B cell (primary cell): ENCODE data around the gene TBC1D10A. TPM values are rescaled to one million over a fixed set of nuclear protein-coding genes. Genes with fewer than 3 reads are reported as not detected.

Experiments
- ATAC-seq: fragments of 200-7000 bp; cut with Tn5 transposase; one replicate; pipeline ENCODE4 v1.10.0; 2021; ENCODE audit warnings: low read depth, mild to moderate bottlenecking, moderate number of reproducible peaks, moderate library complexity
- CTCF ChIA-PET: fragments of 350-600 bp; sonication (Branson Sonifier 250); formaldehyde crosslinking; loops from one replicate; lab custom pipeline; 2021; ENCODE audit warnings: antibody characterized with exemption, inconsistent platforms; lab: Charles Lee
- POLR2A ChIA-PET: fragments of 350-600 bp; sonication (Branson Sonifier 250); formaldehyde crosslinking; loops from one replicate; lab custom pipeline; 2021; ENCODE audit warnings: antibody characterized with exemption; lab: Charles Lee
- DNase-seq: peaks from one replicate; pipeline ENCODE4 v3.0.0; 2013
- H2AFZ ChIP-seq: 2 replicates; pipeline ENCODE4 v1.6.1; 2012; ENCODE audit warnings: mild to moderate bottlenecking, low read depth, low read length; ENCODE audit not compliant: insufficient read depth, poor library complexity, severe bottlenecking
- H3K27ac ChIP-seq, 2 donors: 1 replicate in 1 of 2; 2 replicates in 1 of 2; pipeline ENCODE4 v1.5.1; 2012 to 2013; ENCODE audit warnings: low read length in 2 of 2, mild to moderate bottlenecking in 2 of 2, moderate library complexity in 1 of 2
- H3K27me3 ChIP-seq, 4 experiments: fragments of 200-600 bp in 1 of 4; sonication (generic) in 1 of 4; replicated peaks in 1 of 4; 1 replicate in 2 of 4; 2 replicates in 2 of 4; pipeline versions ENCODE4 v1.6.1 to v1.7.0; 2013 to 2016; ENCODE audit warnings: low read length in 3 of 4, mild to moderate bottlenecking in 2 of 4, mixed read lengths in 1 of 4, moderate library complexity in 1 of 4; ENCODE audit not compliant: insufficient read depth in 4 of 4, control insufficient read depth in 3 of 4; ENCODE audit errors: control extremely low read depth in 1 of 4
- H3K36me3 ChIP-seq, 2 experiments: replicated peaks in 1 of 2; 1 replicate in 1 of 2; 2 replicates in 1 of 2; pipeline versions ENCODE4 v1.6.1 to v1.7.1; 2013; ENCODE audit warnings: low read length in 1 of 2; ENCODE audit not compliant: insufficient read depth in 2 of 2, control insufficient read depth in 1 of 2; ENCODE audit errors: control extremely low read depth in 1 of 2, extremely low read depth in 1 of 2
- H3K4me1 ChIP-seq, 2 donors: fragments of 200-600 bp in 1 of 2; sonication (generic) in 1 of 2; 1 replicate in 1 of 2; 2 replicates in 1 of 2; pipeline versions ENCODE4 v1.5.1 to v1.6.1; 2013 to 2017; ENCODE audit warnings: low read length in 2 of 2; ENCODE audit not compliant: control insufficient read depth in 2 of 2, insufficient read depth in 2 of 2
- H3K4me2 ChIP-seq: replicated peaks from 2 replicates; pipeline ENCODE3; 2012; ENCODE audit warnings: mild to moderate bottlenecking, low read depth, low read length; ENCODE audit not compliant: poor library complexity, severe bottlenecking
- H3K4me3 ChIP-seq, 5 experiments: fragments of 200-600 bp in 1 of 5; sonication (generic) in 1 of 5; 1 replicate in 3 of 5; 2 replicates in 2 of 5; pipeline versions ENCODE4 v1.5.1 to v1.7.0; 2011 to 2016; ENCODE audit warnings: low read length in 4 of 5, mild to moderate bottlenecking in 4 of 5, low read depth in 2 of 5, control low read depth in 1 of 5, moderate library complexity in 1 of 5; ENCODE audit not compliant: insufficient read depth in 1 of 5; ENCODE audit errors: control extremely low read depth in 1 of 5, extremely low read depth in 1 of 5
- H3K79me2 ChIP-seq: fragments of 200-600 bp; sonication (generic); one replicate; pipeline ENCODE4 v1.6.0; 2016; ENCODE audit warnings: low read length; ENCODE audit not compliant: control insufficient read depth, insufficient read depth
- H3K9ac ChIP-seq: fragments of 200-600 bp; sonication (generic); 2 replicates; pipeline ENCODE4 v1.6.1; 2017; ENCODE audit warnings: mild to moderate bottlenecking, low read length, moderate library complexity
- H3K9me3 ChIP-seq, 3 donors: one replicate each; pipeline versions ENCODE4 v1.6.1 to v1.7.1; 2013; ENCODE audit warnings: low read length in 2 of 3; ENCODE audit not compliant: control insufficient read depth in 2 of 3, insufficient read depth in 1 of 3; ENCODE audit errors: control extremely low read depth in 1 of 3
- H4K20me1 ChIP-seq: 2 replicates; pipeline ENCODE4 v1.6.0; 2012; ENCODE audit warnings: mild to moderate bottlenecking, low read length; ENCODE audit not compliant: insufficient read depth, control insufficient read depth, poor library complexity, severe bottlenecking
- H3K27ac Mint-ChIP-seq: one replicate; pipeline ENCODE4 v1.8.0; 2021; ENCODE audit warnings: mixed read lengths
- H3K27me3 Mint-ChIP-seq: one replicate; pipeline ENCODE4 v1.8.0; 2021; ENCODE audit warnings: mixed read lengths
- H3K4me1 Mint-ChIP-seq: one replicate; pipeline ENCODE4 v1.8.0; 2021; ENCODE audit warnings: mixed read lengths
- H3K4me3 Mint-ChIP-seq: one replicate; pipeline ENCODE4 v1.8.0; 2021; ENCODE audit warnings: mixed read lengths
- H3K9me3 Mint-ChIP-seq: one replicate; pipeline ENCODE4 v1.8.0; 2022; ENCODE audit warnings: mixed read lengths; ENCODE audit not compliant: insufficient read depth
- EZH2 ChIP-seq: IDR thresholded peaks from 2 replicates; pipeline ENCODE4 v1.6.1; 2012; ENCODE audit warnings: borderline replicate concordance, low read depth, mild to moderate bottlenecking, moderate library complexity, low read length; ENCODE audit not compliant: insufficient read depth, poor library complexity, severe bottlenecking
- WGBS: methylation state at CpG from one replicate; pipeline ENCODE4 v1.1.5; 2013; ENCODE audit warnings: missing lambda C conversion rate; ENCODE audit not compliant: insufficient coverage; 5-methylcytosine and 5-hydroxymethylcytosine counted together
- intact Hi-C: fragments of 100-400 bp; cut with micrococcal nuclease; formaldehyde crosslinking; loops from one replicate; pipeline ENCODE4 v1.10.0; 2022
- polyA plus RNA-seq: library from polyadenylated mRNA; depleted of rRNA; stranded (reverse); fragments of >200 nt; gene quantifications from 2 replicates; pipeline ENCODE4 v1.2.3, GENCODE V29; 2012
- total RNA-seq, 2 donors: library from RNA; stranded (reverse); fragments of 120-200 nt in 1 of 2; gene quantifications; 1 replicate in 1 of 2; 2 replicates in 1 of 2; pipeline versions ENCODE4 v1.2.3 to v1.2.4, GENCODE V29; 2013 to 2022
- TF ChIP-seq, protein P1 (sequence below): fragments of 200-600 bp; IDR thresholded peaks from one replicate; pipeline ENCODE4 v1.8.0; 2022; ENCODE audit warnings: antibody characterized with exemption, mild to moderate bottlenecking

The TBC1D10A gene
- total and polyA plus RNA-seq, 2 donors (not counting 1 experiment from before 2014, with no cell fraction given): 45.2 to 58.4 TPM

- Mint-ChIP-seq H3K27me3 (peaks cover 48% of the 10 kb centered on the region), H3K27ac (no peak overlapping the region)
Observed at GRCh38 chr22:30245181-30245984, 81.4 kb downstream of the TBC1D10A start.

DNA sequence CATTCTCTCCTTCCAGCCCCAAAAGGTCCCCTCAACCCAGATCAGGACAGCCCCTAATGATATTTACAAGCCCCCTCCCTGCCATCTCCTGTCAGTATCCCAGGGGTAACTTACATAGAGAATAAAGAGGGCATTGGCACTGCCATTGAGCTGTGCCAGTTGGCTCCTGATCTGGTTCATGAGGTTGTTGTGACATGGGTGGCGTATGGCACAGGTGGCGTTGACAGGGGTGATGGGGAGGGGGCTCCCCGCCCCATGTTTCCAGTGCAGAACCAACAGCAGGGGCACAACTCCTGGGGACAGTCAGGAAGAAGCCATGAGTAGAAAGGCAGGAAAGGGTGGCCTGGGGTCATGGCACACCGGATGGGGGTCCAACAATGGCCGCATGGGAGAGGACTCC, 82.1 kb downstream of the TBC1D10A start:
- Mint-ChIP-seq H3K27me3 (peaks cover 47% of the 10 kb centered on the region), H3K4me3 (no peak overlapping the region), H3K4me1 (peaks cover 20% of the 10 kb centered on the region), H3K9me3 (no peaks in the 10 kb centered on the region), H3K27ac (no peak overlapping the region)
- CTCF ChIA-PET: interaction anchor here (0.6 kb wide), 1 partner anchor 874 kb away, joined by 3 read pairs; no protein-coding TSS in a partner anchor
- POLR2A ChIA-PET: no interaction called here
- H3K36me3 ChIP-seq: no peaks in the 10 kb centered on the region
- no peak overlapping the region for H3K4me3 ChIP-seq
- H3K27me3 ChIP-seq: peaks cover 0 to 39% (median 19%) of the 10 kb centered on the region in 4 experiments
- no peaks in the 10 kb centered on the region for H3K79me2 ChIP-seq
- intact Hi-C loops: no loop called here
- H3K9ac ChIP-seq: no peak overlapping the region
- ATAC-seq: no peak
- H3K4me1 ChIP-seq: peaks cover 17 to 29% of the 10 kb centered on the region in 2 donors
- no peak overlapping the region for H2AFZ ChIP-seq
- H3K9me3 ChIP-seq: peaks cover 0 to 4% (median 0%) of the 10 kb centered on the region in 3 donors
- H4K20me1 ChIP-seq: no peaks in the 10 kb centered on the region
- TF ChIP-seq, protein P1, sequence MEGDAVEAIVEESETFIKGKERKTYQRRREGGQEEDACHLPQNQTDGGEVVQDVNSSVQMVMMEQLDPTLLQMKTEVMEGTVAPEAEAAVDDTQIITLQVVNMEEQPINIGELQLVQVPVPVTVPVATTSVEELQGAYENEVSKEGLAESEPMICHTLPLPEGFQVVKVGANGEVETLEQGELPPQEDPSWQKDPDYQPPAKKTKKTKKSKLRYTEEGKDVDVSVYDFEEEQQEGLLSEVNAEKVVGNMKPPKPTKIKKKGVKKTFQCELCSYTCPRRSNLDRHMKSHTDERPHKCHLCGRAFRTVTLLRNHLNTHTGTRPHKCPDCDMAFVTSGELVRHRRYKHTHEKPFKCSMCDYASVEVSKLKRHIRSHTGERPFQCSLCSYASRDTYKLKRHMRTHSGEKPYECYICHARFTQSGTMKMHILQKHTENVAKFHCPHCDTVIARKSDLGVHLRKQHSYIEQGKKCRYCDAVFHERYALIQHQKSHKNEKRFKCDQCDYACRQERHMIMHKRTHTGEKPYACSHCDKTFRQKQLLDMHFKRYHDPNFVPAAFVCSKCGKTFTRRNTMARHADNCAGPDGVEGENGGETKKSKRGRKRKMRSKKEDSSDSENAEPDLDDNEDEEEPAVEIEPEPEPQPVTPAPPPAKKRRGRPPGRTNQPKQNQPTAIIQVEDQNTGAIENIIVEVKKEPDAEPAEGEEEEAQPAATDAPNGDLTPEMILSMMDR: no peak
- no peak overlapping the region for H3K4me2 ChIP-seq
- 100% methylated on average over 5 of the region's 5 CpGs for WGBS
- H3K27ac ChIP-seq: no peak overlapping the region
- no peak for DNase-seq

More at GRCh38 chr22:30245181-30245984, 81.4 kb downstream of the TBC1D10A start:
- Histone ChIP-seq H3K36me3 (no peaks in the 10 kb centered on the region), H4K20me1 (no peaks in the 10 kb centered on the region), H3K4me2 (peak overlapping the region; percentile 88), H3K9ac (peak overlapping the region; percentile 41), H3K27me3 (peaks cover 0 to 39% (median 19%) of the 10 kb centered on the region in 4 experiments), H2AFZ (no peak overlapping the region), H3K27ac (no peak overlapping the region), H3K4me1 (peaks cover 17 to 28% of the 10 kb centered on the region in 2 donors), H3K4me3 (no peak overlapping the region), H3K9me3 (peaks cover 0 to 4% (median 0%) of the 10 kb centered on the region in 3 donors), H3K79me2 (no peaks in the 10 kb centered on the region)
- TF ChIP-seq, protein P1: no peak
- TF ChIP-seq EZH2: no peak
- peaks cover 20% of the 10 kb centered on the region for H3K4me1 Mint-ChIP-seq
- H3K4me3 Mint-ChIP-seq: peak overlapping the region; percentile 78
- no peaks in the 10 kb centered on the region for H3K9me3 Mint-ChIP-seq
- intact Hi-C loops: no loop called here
- 75% methylated on average over 2 of the region's 15 CpGs for WGBS
- DNase-seq (no peak), ATAC-seq (no peak)
- POLR2A ChIA-PET: no interaction called here
- CTCF ChIA-PET: no interaction called here
